Glutamatergic neuron (in vitro differentiated cells): Measurements from ENCODE around the gene FNDC3B. TPM values are rescaled to one million over a fixed set of nuclear protein-coding genes. Genes with fewer than 3 reads are reported as not detected.

Experiments
- DNase-seq: peaks from one replicate; pipeline ENCODE4 v3.0.0; 2022
- H3K27ac Mint-ChIP-seq: one replicate; pipeline ENCODE4 v1.8.0; 2020; ENCODE audit warnings: mild to moderate bottlenecking, mixed read lengths, inconsistent platforms; ENCODE audit not compliant: unreplicated experiment
- H3K27me3 Mint-ChIP-seq: one replicate; pipeline ENCODE4 v1.8.0; 2020; ENCODE audit warnings: mild to moderate bottlenecking, moderate library complexity, mixed read lengths, inconsistent platforms; ENCODE audit not compliant: unreplicated experiment
- H3K36me3 Mint-ChIP-seq: one replicate; pipeline ENCODE4 v1.8.0; 2020; ENCODE audit warnings: mild to moderate bottlenecking, mixed read lengths, inconsistent platforms; ENCODE audit not compliant: unreplicated experiment
- H3K4me1 Mint-ChIP-seq: one replicate; pipeline ENCODE4 v1.8.0; 2020; ENCODE audit warnings: mild to moderate bottlenecking, low read depth, mixed read lengths, inconsistent platforms; ENCODE audit not compliant: unreplicated experiment
- H3K4me3 Mint-ChIP-seq: one replicate; pipeline ENCODE4 v1.8.0; 2020; ENCODE audit warnings: mild to moderate bottlenecking, mixed read lengths, inconsistent platforms; ENCODE audit not compliant: unreplicated experiment
- H3K9me3 Mint-ChIP-seq: one replicate; pipeline ENCODE4 v1.8.0; 2020; ENCODE audit warnings: mild to moderate bottlenecking, moderate library complexity, mixed read lengths, inconsistent platforms; ENCODE audit not compliant: unreplicated experiment
- CTCF ChIP-seq: fragments of 200-600 bp; sonication (generic); IDR thresholded peaks from one replicate; pipeline ENCODE4 v1.5.0; 2021; ENCODE audit not compliant: partially characterized antibody, unreplicated experiment
- total RNA-seq: library from RNA; stranded (reverse); fragmentation: NEBNext Ultra II Directional; extraction: Animal tissue kit (Norgen Biotek cat#: 25700); gene quantifications from one replicate; pipeline ENCODE4 v1.2.1, GENCODE V29; 2021; ENCODE audit not compliant: unreplicated experiment

FNDC3B gene
- total RNA-seq, 1 donor from 2014 or later = 11.7 TPM

GRCh38 chr3:172437713-172438112 lies 398.3 kb downstream of the FNDC3B start:
- no peak for TF ChIP-seq CTCF
- Mint-ChIP-seq H3K4me1 (no peaks in the 10 kb centered on the region), H3K27me3 (no peaks in the 10 kb centered on the region), H3K27ac (no peak overlapping the region), H3K36me3 (peaks cover 8% of the 10 kb centered on the region), H3K4me3 (no peak overlapping the region), H3K9me3 (peaks cover 4% of the 10 kb centered on the region)
- DNase-seq = no peak

- peaks cover 4% of the 10 kb centered on the region for H3K9me3 Mint-ChIP-seq
- no peak overlapping the region for H3K4me3 Mint-ChIP-seq
- DNase-seq = no peak
- no peaks in the 10 kb centered on the region for H3K27me3 Mint-ChIP-seq
- TF ChIP-seq CTCF = no peak
- no peaks in the 10 kb centered on the region for H3K4me1 Mint-ChIP-seq
- H3K27ac Mint-ChIP-seq = no peak overlapping the region
- peaks cover 8% of the 10 kb centered on the region for H3K36me3 Mint-ChIP-seq
Observed at GRCh38 chr3:172438186-172438585, 398.8 kb downstream of the FNDC3B start.

GRCh38 chr3:172441581-172441980 lies 402.2 kb downstream of the FNDC3B start:
- DNase-seq = no peak
- H3K27me3 Mint-ChIP-seq = peaks cover 3% of the 10 kb centered on the region
- no peak overlapping the region for H3K4me3 Mint-ChIP-seq
- no peak overlapping the region for H3K27ac Mint-ChIP-seq
- no peaks in the 10 kb centered on the region for H3K9me3 Mint-ChIP-seq
- TF ChIP-seq CTCF = no peak
- H3K36me3 Mint-ChIP-seq = no peaks in the 10 kb centered on the region
- no peaks in the 10 kb centered on the region for H3K4me1 Mint-ChIP-seq

- Mint-ChIP-seq H3K36me3 (peaks cover 5% of the 10 kb centered on the region), H3K9me3 (peaks cover 2% of the 10 kb centered on the region), H3K4me3 (no peak overlapping the region), H3K27me3 (peaks cover 8% of the 10 kb centered on the region), H3K4me1 (no peaks in the 10 kb centered on the region), H3K27ac (no peak overlapping the region)
- no peak for TF ChIP-seq CTCF
- DNase-seq = no peak
Observed at GRCh38 chr3:172442606-172443005, 403.2 kb downstream of the FNDC3B start.

- no peak for TF ChIP-seq CTCF
- Mint-ChIP-seq H3K9me3 (peaks cover 2% of the 10 kb centered on the region), H3K4me3 (no peak overlapping the region), H3K4me1 (peaks cover 7% of the 10 kb centered on the region), H3K27ac (no peak overlapping the region), H3K36me3 (peaks cover 5% of the 10 kb centered on the region), H3K27me3 (peaks cover 23% of the 10 kb centered on the region)
- no peak for DNase-seq
Observed at GRCh38 chr3:172444821-172445220, 405.4 kb downstream of the FNDC3B start.
